Spinal cord (tissue), 10 donors: Measurements from ENCODE around the gene SERINC5. TPM values are rescaled to one million over a fixed set of nuclear protein-coding genes. Genes with fewer than 3 reads are reported as not detected.
A peak's percentile ranks its signal among the peaks of the same experiment; 100 is the strongest.

Experiments used
- DNase-seq, 6 donors: peaks; one replicate each; pipeline versions ENCODE4 v3.0.0 to v3.0.0-alpha.2; 2013 to 2015; ENCODE audit warnings: low spot score in 6 of 6, low read depth in 4 of 6
- H3K27ac ChIP-seq: one replicate; pipeline ENCODE4 v1.5.1; 2013; ENCODE audit warnings: low read depth, low read length, control low read depth
- H3K27me3 ChIP-seq: one replicate; pipeline ENCODE4 v1.6.1; 2013; ENCODE audit warnings: low read length; ENCODE audit not compliant: control insufficient read depth, insufficient read depth
- H3K36me3 ChIP-seq: one replicate; pipeline ENCODE4 v1.6.1; 2013; ENCODE audit warnings: low read length; ENCODE audit not compliant: control insufficient read depth, insufficient read depth
- H3K4me1 ChIP-seq: one replicate; pipeline ENCODE4 v1.6.1; 2013; ENCODE audit warnings: low read length; ENCODE audit not compliant: control insufficient read depth, insufficient read depth
- H3K4me3 ChIP-seq: one replicate; pipeline ENCODE4 v1.5.1; 2013; ENCODE audit warnings: low read depth, low read length, control low read depth
- H3K9me3 ChIP-seq: one replicate; pipeline ENCODE4 v1.6.1; 2013; ENCODE audit warnings: low read length; ENCODE audit not compliant: control insufficient read depth, insufficient read depth
- WGBS: methylation state at CpG from one replicate; pipeline ENCODE4 v1.1.5; 2013; ENCODE audit warnings: missing lambda C conversion rate; ENCODE audit not compliant: insufficient coverage; 5-methylcytosine and 5-hydroxymethylcytosine counted together
- polyA plus RNA-seq, 2 donors: library from polyadenylated mRNA; unstranded; fragments of 120-200 nt; gene quantifications; one replicate each; pipeline ENCODE4 v1.2.1, GENCODE V29; 2013; ENCODE audit not compliant: insufficient read length in 2 of 2
- total RNA-seq, 2 donors: library from RNA; depleted of rRNA in 1 of 2; stranded (reverse); fragments of 120-200 nt in 1 of 2; fragments of >200 nt in 1 of 2; gene quantifications; one replicate each; pipeline versions ENCODE4 v1.2.3 to v1.2.4, GENCODE V29; 2013 to 2014
- donor health status: healthy.

The SERINC5 gene
- total and polyA plus RNA-seq, 4 donors, result 43.2 to 67.5 (median 54.1) TPM

DNA sequence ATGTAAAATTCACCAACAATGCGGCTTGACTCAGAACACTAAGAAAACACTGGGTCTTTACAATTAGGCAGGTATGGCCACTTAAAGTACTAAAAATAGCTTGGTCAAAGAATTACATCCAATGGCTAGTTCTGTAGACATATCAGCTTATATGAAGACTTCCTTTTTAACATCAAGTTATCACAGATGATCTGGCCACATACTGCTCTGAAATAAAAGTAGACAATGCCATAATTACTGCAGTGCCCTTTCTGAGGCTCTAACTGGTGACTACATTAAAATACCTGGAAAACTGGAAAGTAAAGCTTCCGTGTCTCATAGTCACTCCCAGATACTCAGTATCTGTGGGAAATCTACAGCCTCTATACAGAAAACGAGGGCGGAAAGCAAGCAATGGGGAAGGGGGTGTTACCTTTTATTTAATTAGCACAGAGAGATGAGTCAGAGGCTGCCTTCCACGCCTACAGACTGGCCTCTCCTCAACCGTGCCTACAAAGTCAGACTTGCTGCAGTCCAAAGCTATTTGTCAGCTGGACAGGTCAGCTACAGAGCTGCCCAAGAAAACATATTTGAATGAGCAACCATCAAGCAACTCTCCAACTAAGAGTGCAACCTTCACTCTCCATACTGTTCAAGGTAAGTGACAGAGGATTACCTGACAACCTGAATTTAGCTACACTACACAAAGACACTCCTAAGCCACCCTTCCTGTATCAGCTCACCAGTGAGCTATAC lies 8.7 kb downstream of the SERINC5 start:
- peak in 1 of 6 donors; percentile 39 for DNase-seq

DNA sequence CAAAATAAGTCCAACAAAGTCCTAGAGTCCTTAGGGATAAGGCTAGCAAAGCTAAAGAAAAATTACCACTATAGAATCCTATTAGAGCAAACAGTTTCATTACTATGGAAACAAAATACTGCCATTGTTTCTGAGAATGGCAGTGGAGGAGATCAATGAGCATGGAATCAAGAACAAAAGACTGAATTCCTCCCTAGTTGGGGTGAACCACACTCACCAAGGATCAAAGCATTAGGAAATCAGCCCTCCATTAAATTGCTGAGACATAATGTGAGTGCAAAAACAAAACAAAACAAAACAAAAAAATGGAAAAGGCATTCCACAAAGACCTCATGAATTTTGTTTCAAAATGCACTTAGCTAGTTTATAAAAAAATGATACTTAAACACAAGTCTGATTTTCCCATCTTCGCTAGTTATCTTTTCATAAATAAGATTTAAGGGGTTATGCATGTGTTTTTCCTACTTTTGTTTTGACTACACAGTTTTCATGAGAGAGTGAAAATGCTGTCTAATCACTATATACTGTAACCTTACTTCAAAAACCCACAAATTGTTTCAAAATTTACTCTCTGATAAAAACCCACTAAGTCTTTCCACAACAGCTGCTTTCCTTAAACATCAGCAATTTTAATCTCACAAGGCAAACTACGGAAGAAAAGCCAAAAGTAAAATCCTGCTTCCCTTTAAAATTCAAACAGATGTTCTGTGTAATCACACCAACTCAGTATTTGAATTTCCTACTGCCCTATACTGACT lies 9.7 kb downstream of the SERINC5 start:
- H3K9me3 ChIP-seq, result no peaks in the 10 kb centered on the region
- H3K36me3 ChIP-seq, result peaks cover 3% of the 10 kb centered on the region
- WGBS, result no CpG with 5 or more reads among the region's 2 CpGs
- H3K4me1 ChIP-seq, result peaks cover 16% of the 10 kb centered on the region
- DNase-seq, result peak in 2 of 6 donors; percentile 16 to 44
- H3K27me3 ChIP-seq, result no peaks in the 10 kb centered on the region
- peak overlapping the region; percentile 64 for H3K27ac ChIP-seq
- H3K4me3 ChIP-seq, result no peak overlapping the region

More for the DNA sequence above, 8.7 kb downstream of the SERINC5 start:
- H3K36me3 ChIP-seq, result no peaks in the 10 kb centered on the region
- 0% methylated on average over 2 of the region's 6 CpGs for WGBS
- peak overlapping the region; percentile 29 for H3K27ac ChIP-seq
- no peak overlapping the region for H3K4me3 ChIP-seq
- no peaks in the 10 kb centered on the region for H3K9me3 ChIP-seq
- peaks cover 20% of the 10 kb centered on the region for H3K4me1 ChIP-seq
- no peaks in the 10 kb centered on the region for H3K27me3 ChIP-seq

DNA sequence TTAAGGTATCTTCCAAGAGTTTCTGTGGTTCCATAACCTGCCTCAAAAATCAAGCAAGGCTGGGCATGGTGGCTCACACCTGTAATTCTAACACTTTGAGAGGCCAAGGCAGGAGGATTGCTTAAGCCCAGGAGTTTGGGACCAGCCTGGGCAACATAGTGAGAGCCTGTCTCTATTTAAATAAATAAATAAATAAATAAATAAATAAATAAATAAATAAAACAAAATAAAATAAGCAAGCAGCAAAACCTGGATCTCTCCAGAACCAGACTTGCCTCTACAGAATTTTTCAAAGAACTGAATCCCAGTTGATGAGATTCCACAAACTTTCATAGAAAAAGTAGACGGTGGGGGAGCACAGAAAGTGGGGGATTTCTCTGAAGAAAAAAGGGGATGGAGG lies 12.3 kb downstream of the SERINC5 start:
- Histone ChIP-seq H3K9me3 (no peaks in the 10 kb centered on the region), H3K4me3 (no peak overlapping the region), H3K27me3 (no peaks in the 10 kb centered on the region), H3K36me3 (peaks cover 3% of the 10 kb centered on the region), H3K4me1 (peaks cover 25% of the 10 kb centered on the region), H3K27ac (no peak overlapping the region)
- no CpG with 5 or more reads among the region's 1 CpG for WGBS
- no peak for DNase-seq

DNA sequence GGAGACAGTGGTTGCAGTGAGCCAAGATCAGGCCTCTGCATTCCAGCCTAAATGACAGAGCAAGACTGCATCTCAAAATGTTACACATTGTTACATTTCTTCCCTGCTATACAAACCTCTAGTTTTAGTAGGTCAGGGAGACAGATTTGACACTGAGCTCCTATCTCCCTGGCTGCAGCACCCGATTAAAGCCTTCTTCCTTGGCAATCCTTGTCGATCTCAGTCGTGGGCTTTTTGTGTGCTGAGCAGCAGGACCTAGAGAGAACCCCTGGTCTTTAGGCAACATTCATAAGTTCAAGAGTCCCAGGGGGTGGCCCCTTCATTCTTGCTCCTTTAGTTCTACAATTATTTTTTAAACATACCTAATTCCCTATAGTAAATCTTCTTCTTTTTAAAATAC lies 13.0 kb downstream of the SERINC5 start:
- WGBS, result 86% methylated on average over 3 of the region's 3 CpGs
- Histone ChIP-seq H3K4me3 (no peak overlapping the region), H3K4me1 (peaks cover 32% of the 10 kb centered on the region), H3K27ac (no peak overlapping the region), H3K27me3 (no peaks in the 10 kb centered on the region), H3K36me3 (peaks cover 3% of the 10 kb centered on the region), H3K9me3 (no peaks in the 10 kb centered on the region)
- DNase-seq, result no peak

DNA sequence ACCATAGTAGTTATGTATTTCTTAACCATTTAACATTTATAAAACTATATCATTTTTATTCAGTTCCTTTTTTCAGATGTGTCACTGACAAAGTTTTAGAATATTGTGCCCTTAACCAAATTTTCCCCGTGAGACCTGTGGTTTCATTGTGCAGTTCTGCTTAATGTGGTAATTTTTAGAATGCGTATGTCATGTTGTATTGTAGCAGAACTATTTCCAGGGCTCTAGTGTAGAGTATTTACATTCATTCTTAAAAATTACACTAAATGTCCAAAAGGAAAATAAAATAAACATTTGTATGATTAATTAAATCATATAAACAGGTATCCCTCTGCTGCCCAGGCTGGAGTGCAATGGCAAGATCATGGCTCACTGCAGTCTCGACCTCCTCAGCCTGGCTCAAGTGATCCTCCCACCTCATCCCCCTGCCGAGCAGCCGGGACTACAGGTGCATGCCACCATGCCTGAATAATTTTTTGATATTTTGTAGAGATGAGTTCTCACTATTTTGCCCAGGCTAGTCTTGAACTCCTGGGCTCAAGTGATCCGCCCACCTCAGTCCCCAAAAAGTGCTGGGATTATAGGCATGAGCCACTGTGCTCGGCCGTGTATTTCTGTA lies 15.4 kb downstream of the SERINC5 start:
- no peak overlapping the region for H3K4me3 ChIP-seq
- peaks cover 30% of the 10 kb centered on the region for H3K4me1 ChIP-seq
- no peaks in the 10 kb centered on the region for H3K27me3 ChIP-seq
- WGBS, result 100% methylated on average over 2 of the region's 8 CpGs
- DNase-seq, result no peak
- peaks cover 3% of the 10 kb centered on the region for H3K36me3 ChIP-seq
- H3K27ac ChIP-seq, result peak overlapping the region; percentile 87
- H3K9me3 ChIP-seq, result no peaks in the 10 kb centered on the region

DNA sequence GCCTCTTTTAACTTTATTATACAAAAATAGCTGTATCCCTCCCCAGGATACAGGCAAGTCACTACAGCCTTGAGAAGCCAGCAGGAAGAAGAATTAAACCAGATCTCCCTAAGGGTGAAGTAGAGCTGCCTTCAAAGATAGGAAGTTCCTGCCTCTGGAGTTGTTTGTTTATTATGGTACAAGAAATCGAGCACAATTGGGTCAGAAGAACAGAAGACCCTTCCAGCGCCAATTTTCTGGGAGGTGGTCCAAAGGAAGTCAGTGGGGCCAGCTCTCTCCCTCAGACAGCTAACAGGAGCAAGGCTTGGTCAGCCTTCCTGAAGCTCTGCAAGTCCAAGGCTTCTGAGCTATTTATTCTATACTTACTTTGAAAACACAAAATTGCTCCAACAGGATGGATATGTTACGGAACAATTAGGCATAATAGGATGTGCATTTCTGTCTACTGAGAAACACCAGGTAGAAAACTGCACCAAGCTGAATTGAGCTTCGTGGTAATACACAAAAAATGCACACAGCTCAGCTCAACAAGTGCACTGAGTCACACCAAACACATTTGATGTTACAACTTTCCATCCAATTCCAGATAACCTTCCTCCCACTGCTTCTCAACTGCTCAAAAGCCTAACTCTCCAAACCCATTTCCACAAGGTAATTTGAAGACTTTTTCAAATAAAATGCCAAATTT lies 16.0 kb downstream of the SERINC5 start:
- 30% methylated on average over 3 of the region's 4 CpGs for WGBS
- DNase-seq, result peak in 1 of 6 donors; percentile 67
- no peaks in the 10 kb centered on the region for H3K9me3 ChIP-seq
- peak overlapping the region; percentile 87 for H3K27ac ChIP-seq
- H3K4me1 ChIP-seq, result peaks cover 26% of the 10 kb centered on the region
- H3K4me3 ChIP-seq, result no peak overlapping the region
- H3K36me3 ChIP-seq, result peaks cover 3% of the 10 kb centered on the region
- no peaks in the 10 kb centered on the region for H3K27me3 ChIP-seq

DNA sequence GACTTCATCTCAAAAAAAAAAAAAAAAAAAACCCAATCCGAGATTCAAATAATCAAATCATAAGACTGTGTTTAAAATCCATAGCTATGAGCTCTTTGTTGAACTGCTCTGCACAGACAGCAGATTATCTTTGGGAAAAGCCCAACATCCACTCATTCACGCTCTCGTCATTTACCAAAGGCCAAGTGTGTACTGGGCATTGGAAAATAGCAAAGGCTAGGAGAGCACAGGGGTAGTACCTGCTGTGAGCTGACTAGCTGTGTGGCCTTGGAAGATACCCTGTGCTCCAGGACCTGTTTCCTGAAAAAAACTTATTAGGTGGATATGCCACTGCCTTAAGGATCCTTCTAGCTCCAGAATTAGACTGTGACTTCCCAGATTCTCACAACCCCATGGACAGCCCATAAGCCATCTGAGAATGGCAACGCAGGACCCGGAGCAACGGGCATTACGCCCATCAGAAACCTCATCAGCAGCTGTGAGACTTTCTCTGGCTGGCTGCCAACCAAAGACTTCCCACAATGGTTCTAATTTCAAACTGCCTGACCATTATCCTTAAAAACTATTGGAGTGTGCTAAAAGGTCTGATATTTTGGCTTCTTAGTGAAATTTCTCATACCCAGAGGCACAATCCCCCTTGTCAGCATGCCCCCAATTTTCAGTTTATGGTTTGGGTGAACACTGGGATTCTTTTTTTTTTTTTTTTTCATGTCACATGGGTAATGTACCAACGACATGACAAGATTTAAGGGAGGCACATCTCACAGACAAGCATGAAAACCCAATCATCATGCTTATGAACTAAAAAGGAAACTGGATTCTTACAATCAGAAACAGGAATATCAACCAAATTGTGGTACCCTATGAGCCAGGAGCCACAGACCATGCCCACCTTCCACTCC lies 16.8 kb downstream of the SERINC5 start:
- 17% methylated on average over 5 of the region's 8 CpGs for WGBS
- H3K27me3 ChIP-seq, result no peaks in the 10 kb centered on the region
- peaks cover 26% of the 10 kb centered on the region for H3K4me1 ChIP-seq
- H3K36me3 ChIP-seq, result peaks cover 3% of the 10 kb centered on the region
- peak overlapping the region; percentile 87 for H3K27ac ChIP-seq
- no peak overlapping the region for H3K4me3 ChIP-seq
- no peaks in the 10 kb centered on the region for H3K9me3 ChIP-seq
- peak in 4 of 6 donors; percentile 58 to 91 (median 78) for DNase-seq

DNA sequence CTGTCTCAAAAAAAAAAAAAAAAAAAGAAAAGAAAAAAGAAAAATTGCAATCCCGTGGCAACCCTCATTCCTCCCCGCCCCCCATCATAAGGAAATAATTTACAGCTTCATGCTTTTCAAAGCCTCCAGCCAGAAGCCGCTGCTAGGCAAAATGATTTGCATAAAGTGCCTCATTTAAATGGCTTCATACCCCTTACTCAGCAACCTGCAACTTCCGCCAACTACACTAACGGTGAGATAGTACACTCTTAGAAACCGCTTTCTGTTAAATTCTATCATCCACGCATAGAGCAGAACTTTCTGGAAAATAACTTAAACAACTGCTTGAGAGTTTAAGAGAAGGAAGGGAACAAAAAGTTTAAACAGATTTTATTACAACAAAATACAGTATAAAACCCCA lies 17.8 kb downstream of the SERINC5 start:
- H3K27ac ChIP-seq, result peak overlapping the region; percentile 87
- no peaks in the 10 kb centered on the region for H3K27me3 ChIP-seq
- peaks cover 26% of the 10 kb centered on the region for H3K4me1 ChIP-seq
- no peaks in the 10 kb centered on the region for H3K9me3 ChIP-seq
- WGBS, result 13% methylated on average over 1 of the region's 7 CpGs
- DNase-seq, result no peak
- H3K4me3 ChIP-seq, result no peak overlapping the region
- peaks cover 3% of the 10 kb centered on the region for H3K36me3 ChIP-seq
